Neural progenitor cell (in vitro differentiated cells): Measurements from ENCODE around the gene CFAP20. TPM values are rescaled to one million over a fixed set of nuclear protein-coding genes. Genes with fewer than 3 reads are reported as not detected.

ENCODE experiments used
- DNase-seq: peaks from one replicate; pipeline ENCODE4 v3.0.0-alpha.2; 2016; ENCODE audit warnings: low spot score
- H2AFZ ChIP-seq: fragments of 200-600 bp; sonication (generic); replicated peaks from 2 replicates; pipeline ENCODE4 v1.6.1; 2016; ENCODE audit warnings: antibody characterized with exemption
- H3F3A ChIP-seq: fragments of 200-600 bp; sonication (generic); 2 replicates; pipeline ENCODE4 v1.6.1; 2016; ENCODE audit warnings: antibody characterized with exemption, low read depth
- H3K27ac ChIP-seq: fragments of 200-600 bp; sonication (generic); 2 replicates; pipeline ENCODE4 v1.5.1; 2016; ENCODE audit warnings: mild to moderate bottlenecking
- H3K27me3 ChIP-seq: fragments of 200-600 bp; sonication (generic); 2 replicates; pipeline ENCODE4 v1.6.1; 2016; ENCODE audit warnings: mild to moderate bottlenecking, moderate library complexity
- H3K36me3 ChIP-seq: fragments of 200-600 bp; sonication (generic); 2 replicates; pipeline ENCODE4 v1.5.1; 2016
- H3K4me1 ChIP-seq: fragments of 200-600 bp; sonication (generic); 2 replicates; pipeline ENCODE4 v1.6.1; 2016; ENCODE audit warnings: mixed run types
- H3K4me2 ChIP-seq: fragments of 200-600 bp; sonication (generic); 2 replicates; pipeline ENCODE4 v1.6.1; 2016
- H3K4me3 ChIP-seq: fragments of 200-600 bp; sonication (generic); 2 replicates; pipeline ENCODE4 v1.5.1; 2016
- H3K79me2 ChIP-seq: fragments of 200-600 bp; sonication (generic); 2 replicates; pipeline ENCODE4 v1.6.1; 2016; ENCODE audit warnings: low read depth
- H3K9ac ChIP-seq: fragments of 200-600 bp; sonication (generic); 2 replicates; pipeline ENCODE4 v1.6.1; 2016
- H3K9me3 ChIP-seq: fragments of 200-600 bp; sonication (generic); 2 replicates; pipeline ENCODE4 v1.5.1; 2016; ENCODE audit warnings: low read depth
- H4K20me1 ChIP-seq: fragments of 200-600 bp; sonication (generic); 2 replicates; pipeline ENCODE4 v1.6.1; 2016; ENCODE audit warnings: low read depth
- H3K27ac Mint-ChIP-seq: 3 replicates; pipeline ENCODE4 v1.8.0; 2021; ENCODE audit warnings: mixed read lengths
- H3K27me3 Mint-ChIP-seq: 2 replicates; pipeline ENCODE4 v1.8.0; 2022; ENCODE audit warnings: low read depth, mild to moderate bottlenecking, inconsistent platforms, moderate library complexity, mixed read lengths; ENCODE audit not compliant: insufficient read depth
- H3K36me3 Mint-ChIP-seq: 3 replicates; pipeline ENCODE4 v1.8.0; 2021; ENCODE audit warnings: mixed read lengths
- H3K4me1 Mint-ChIP-seq: 3 replicates; pipeline ENCODE4 v1.8.0; 2021; ENCODE audit warnings: mixed read lengths
- H3K4me3 Mint-ChIP-seq: 3 replicates; pipeline ENCODE4 v1.8.0; 2021; ENCODE audit warnings: mild to moderate bottlenecking, moderate library complexity, mixed read lengths
- H3K9me3 Mint-ChIP-seq: 3 replicates; pipeline ENCODE4 v1.8.0; 2020; ENCODE audit warnings: mixed read lengths
- CTCF ChIP-seq: fragments of 200-600 bp; sonication (generic); IDR thresholded peaks from 2 replicates; pipeline ENCODE4 v1.5.1; 2017; ENCODE audit warnings: antibody characterized with exemption, mild to moderate bottlenecking
- EZH2 ChIP-seq: fragments of 200-600 bp; sonication (generic); IDR thresholded peaks from 2 replicates; pipeline ENCODE4 v1.6.1; 2017; ENCODE audit warnings: antibody characterized with exemption, mild to moderate bottlenecking, moderate library complexity
- EZH2phosphoT487 ChIP-seq: fragments of 200-600 bp; sonication (generic); IDR thresholded peaks from 2 replicates; pipeline ENCODE4 v1.6.1; 2017; ENCODE audit warnings: antibody characterized with exemption
- total RNA-seq: library from RNA; depleted of rRNA; stranded (reverse); fragments of >200 nt; gene quantifications from 2 replicates; pipeline ENCODE4 v1.2.3, GENCODE V29; 2015; ENCODE audit warnings: low replicate concordance

Gene CFAP20
- total RNA-seq, 1 donor from 2014 or later: 93.8 TPM

DNA sequence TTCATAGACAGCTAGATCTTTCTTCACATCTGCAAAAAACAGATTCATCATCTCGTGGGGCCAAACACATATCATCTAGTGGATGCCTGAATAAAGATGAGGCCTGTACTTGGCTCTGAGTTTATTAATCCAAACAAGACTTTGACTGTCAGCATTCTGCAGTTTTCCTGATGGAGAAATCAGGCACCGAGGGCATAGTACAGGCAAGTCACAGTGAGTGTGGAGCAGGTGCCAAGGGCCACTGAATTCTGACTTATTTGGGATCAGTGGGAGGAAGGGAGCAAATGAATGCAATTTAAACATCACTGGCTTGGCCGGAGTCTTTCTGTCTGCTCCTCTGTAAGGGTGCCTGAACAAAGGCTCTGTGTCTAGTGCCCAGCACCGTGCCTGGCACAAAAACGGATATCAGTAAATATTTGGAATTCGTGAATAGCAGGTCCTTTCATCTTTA, 975 bp downstream of the CFAP20 start:
- peak overlapping the region; percentile 94 for H3K4me3 Mint-ChIP-seq

DNA sequence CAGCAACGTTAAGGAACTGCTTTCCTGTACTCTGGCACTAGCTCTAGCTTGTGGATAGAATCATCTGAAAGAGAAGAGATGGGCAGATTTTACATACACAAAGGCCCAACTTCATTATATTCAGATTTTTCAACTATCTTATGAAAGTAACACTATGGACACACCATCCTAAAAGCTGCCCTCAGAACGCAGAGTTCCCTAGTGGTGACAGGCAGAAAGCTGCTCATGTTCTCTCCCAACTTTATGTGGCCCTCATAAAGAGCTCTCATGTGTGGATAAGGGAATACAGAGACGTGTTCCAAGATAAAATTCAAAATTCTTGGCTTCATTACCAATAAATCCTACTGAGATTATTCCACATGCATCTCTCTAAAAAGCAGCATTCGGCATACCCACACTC, 1.5 kb downstream of the CFAP20 start:
- Mint-ChIP-seq H3K36me3 (peaks cover 7% of the 10 kb centered on the region), H3K27me3 (no peaks in the 10 kb centered on the region), H3K4me3 (peak overlapping the region; percentile 94), H3K27ac (no peak overlapping the region), H3K9me3 (peaks cover 6% of the 10 kb centered on the region), H3K4me1 (peaks cover 44% of the 10 kb centered on the region)
- Histone ChIP-seq H2AFZ (no peak overlapping the region), H3K4me3 (peak overlapping the region; percentile 80), H3F3A (peaks cover 26% of the 10 kb centered on the region), H3K9ac (peak overlapping the region; percentile 60), H3K9me3 (no peaks in the 10 kb centered on the region), H3K79me2 (peaks cover 63% of the 10 kb centered on the region), H4K20me1 (peaks cover 64% of the 10 kb centered on the region), H3K36me3 (no peaks in the 10 kb centered on the region), H3K27me3 (no peaks in the 10 kb centered on the region), H3K4me2 (peak overlapping the region; percentile 98), H3K4me1 (peaks cover 19% of the 10 kb centered on the region), H3K27ac (no peak overlapping the region)
- no peak for DNase-seq
- TF ChIP-seq EZH2 (no peak), CTCF (no peak), EZH2phosphoT487 (no peak)

More for the DNA sequence above, 975 bp downstream of the CFAP20 start:
- H3K9me3 ChIP-seq: no peaks in the 10 kb centered on the region
- H3K27ac ChIP-seq: no peak overlapping the region
- no peaks in the 10 kb centered on the region for H3K36me3 ChIP-seq
- H2AFZ ChIP-seq: no peak overlapping the region
- peak; percentile 17 for DNase-seq
- H3K9me3 Mint-ChIP-seq: peaks cover 6% of the 10 kb centered on the region
- peaks cover 19% of the 10 kb centered on the region for H3K4me1 ChIP-seq
- peak overlapping the region; percentile 98 for H3K4me2 ChIP-seq
- H3F3A ChIP-seq: peaks cover 25% of the 10 kb centered on the region
- TF ChIP-seq EZH2 (no peak), EZH2phosphoT487 (no peak), CTCF (no peak)
- peak overlapping the region; percentile 60 for H3K9ac ChIP-seq
- H3K27ac Mint-ChIP-seq: peak overlapping the region; percentile 81
- peak overlapping the region; percentile 80 for H3K4me3 ChIP-seq
- H3K4me1 Mint-ChIP-seq: peaks cover 43% of the 10 kb centered on the region
- no peaks in the 10 kb centered on the region for H3K27me3 ChIP-seq
- H4K20me1 ChIP-seq: peaks cover 58% of the 10 kb centered on the region
- H3K79me2 ChIP-seq: peaks cover 57% of the 10 kb centered on the region
- H3K27me3 Mint-ChIP-seq: no peaks in the 10 kb centered on the region
- peaks cover 7% of the 10 kb centered on the region for H3K36me3 Mint-ChIP-seq

- no peaks in the 10 kb centered on the region for H3K36me3 ChIP-seq
- peaks cover 19% of the 10 kb centered on the region for H3K4me1 ChIP-seq
- no peak overlapping the region for H3K27ac Mint-ChIP-seq
Observed at GRCh38 chr16:58127033-58127556, 2.1 kb downstream of the CFAP20 start.

More at GRCh38 chr16:58127033-58127556, 2.1 kb downstream of the CFAP20 start:
- no peak overlapping the region for H3K27ac ChIP-seq
- peaks cover 32% of the 10 kb centered on the region for H3F3A ChIP-seq
- Mint-ChIP-seq H3K4me1 (peaks cover 47% of the 10 kb centered on the region), H3K4me3 (peak overlapping the region; percentile 94), H3K27me3 (no peaks in the 10 kb centered on the region), H3K36me3 (peaks cover 7% of the 10 kb centered on the region), H3K9me3 (peaks cover 6% of the 10 kb centered on the region)
- H3K4me3 ChIP-seq: peak overlapping the region; percentile 80
- no peaks in the 10 kb centered on the region for H3K27me3 ChIP-seq
- peak; percentile 26 for DNase-seq
- TF ChIP-seq CTCF: peak; percentile 35
- no peak for TF ChIP-seq EZH2
- TF ChIP-seq EZH2phosphoT487: no peak
- peak overlapping the region; percentile 98 for H3K4me2 ChIP-seq
- peaks cover 68% of the 10 kb centered on the region for H3K79me2 ChIP-seq
- H4K20me1 ChIP-seq: peaks cover 69% of the 10 kb centered on the region
- no peaks in the 10 kb centered on the region for H3K9me3 ChIP-seq
- no peak overlapping the region for H3K9ac ChIP-seq
- H2AFZ ChIP-seq: no peak overlapping the region
